ENCODE data around the gene PCNX1.

PCNX1 gene

DNA sequence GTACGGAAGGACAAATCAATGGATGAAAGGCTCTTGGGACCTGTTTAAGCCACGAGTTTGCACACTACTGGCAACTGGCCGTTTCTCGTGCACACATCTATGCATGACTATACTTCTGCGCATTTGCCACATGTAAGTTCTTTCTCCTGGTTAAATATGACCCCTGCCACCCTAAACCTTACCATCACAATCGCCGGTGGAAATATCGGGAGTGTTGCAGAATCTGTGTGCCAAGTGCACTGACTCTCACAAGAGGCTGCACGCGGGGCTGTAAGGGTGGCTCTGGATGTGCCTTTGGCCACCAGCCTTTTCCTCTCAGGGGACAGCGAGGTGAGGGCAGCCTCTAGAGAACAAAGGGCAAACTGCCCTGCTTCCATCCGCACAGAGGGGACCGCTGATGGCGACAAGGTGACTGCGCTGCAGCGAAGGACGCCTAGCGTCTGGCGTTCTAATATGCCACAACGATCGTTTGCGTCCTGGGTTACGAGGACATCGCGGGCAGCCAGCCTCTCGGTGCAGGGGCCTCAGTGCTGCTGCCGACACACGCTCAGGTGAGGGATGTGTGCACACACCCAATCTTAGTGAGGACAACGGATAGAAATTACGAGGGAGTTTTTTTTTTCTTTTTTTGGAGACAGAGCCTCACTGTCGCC lies 232.2 kb downstream of the PCNX1 start:
- Histone ChIP-seq H3K9me3 (ENCODE audit: insufficient read depth, low read depth, low read length) (no peaks in the 10 kb centered on the region), H3K79me2 (ENCODE audit: insufficient read depth, low read length) (peaks cover 6% of the 10 kb centered on the region; the same call in 1 of the 2 replicates), H3F3A (ENCODE audit: low read depth) (peaks cover 10% of the 10 kb centered on the region; the same call in 1 of the 2 replicates), H4K20me1 (ENCODE audit: insufficient read depth, low read length, poor library complexity, severe bottlenecking) (no peaks in the 10 kb centered on the region), H2AFZ (ENCODE audit: low read length) (no peak overlapping the region), H3K9me2 (replicated peaks; ENCODE audit: low read depth, low read length) (no peaks in the 10 kb centered on the region), H3K27me3 (ENCODE audit: insufficient read depth, low read length, poor library complexity, severe bottlenecking) (no peaks in the 10 kb centered on the region), H3K36me3 (ENCODE audit: insufficient read depth, low read length) (no peaks in the 10 kb centered on the region), H3K4me3 (ENCODE audit: low read length, poor library complexity, severe bottlenecking) (no peak overlapping the region), H3K4me1 (ENCODE audit: insufficient read depth, low read length, poor library complexity, severe bottlenecking) (peaks cover 28% of the 10 kb centered on the region), H3K9ac (ENCODE audit: low read depth, low read length, poor library complexity, severe bottlenecking) (no peak overlapping the region), H3K4me2 (ENCODE audit: low read depth, low read length, poor library complexity, severe bottlenecking) (no peak overlapping the region)
- TF ChIP-seq CTCF (conservative IDR thresholded peaks at IDR 0.05; ENCODE audit: low read length) (0 out of 2 replicates have a peak, but pooled peaks have one; percentile 3), EZH2phosphoT487 (IDR thresholded peaks at IDR 0.05; ENCODE audit: borderline replicate concordance) (no peak)

GRCh38 chr14:71140157-71140556 lies 232.9 kb downstream of the PCNX1 start:
- Histone ChIP-seq H3K36me3 (ENCODE audit: insufficient read depth, low read length) (no peaks in the 10 kb centered on the region), H3K9me3 (ENCODE audit: insufficient read depth, low read depth, low read length) (no peaks in the 10 kb centered on the region), H3K4me2 (ENCODE audit: low read depth, low read length, poor library complexity, severe bottlenecking) (no peak overlapping the region), H3K4me3 (ENCODE audit: low read length, poor library complexity, severe bottlenecking) (no peak overlapping the region), H3K27me3 (ENCODE audit: insufficient read depth, low read length, poor library complexity, severe bottlenecking) (no peaks in the 10 kb centered on the region), H4K20me1 (ENCODE audit: insufficient read depth, low read length, poor library complexity, severe bottlenecking) (no peaks in the 10 kb centered on the region), H3K9ac (ENCODE audit: low read depth, low read length, poor library complexity, severe bottlenecking) (no peak overlapping the region), H2AFZ (ENCODE audit: low read length) (no peak overlapping the region), H3K4me1 (ENCODE audit: insufficient read depth, low read length, poor library complexity, severe bottlenecking) (peaks cover 35% of the 10 kb centered on the region), H3F3A (ENCODE audit: low read depth) (peaks cover 10% of the 10 kb centered on the region; the same call in 1 of the 2 replicates), H3K79me2 (ENCODE audit: insufficient read depth, low read length) (peaks cover 13% of the 10 kb centered on the region; the same call in 1 of the 2 replicates), H3K9me2 (replicated peaks; ENCODE audit: low read depth, low read length) (no peaks in the 10 kb centered on the region)
- TF ChIP-seq CTCF (conservative IDR thresholded peaks at IDR 0.05; ENCODE audit: low read length), result no peak
- no peak for TF ChIP-seq EZH2phosphoT487 (IDR thresholded peaks at IDR 0.05; ENCODE audit: borderline replicate concordance)

DNA sequence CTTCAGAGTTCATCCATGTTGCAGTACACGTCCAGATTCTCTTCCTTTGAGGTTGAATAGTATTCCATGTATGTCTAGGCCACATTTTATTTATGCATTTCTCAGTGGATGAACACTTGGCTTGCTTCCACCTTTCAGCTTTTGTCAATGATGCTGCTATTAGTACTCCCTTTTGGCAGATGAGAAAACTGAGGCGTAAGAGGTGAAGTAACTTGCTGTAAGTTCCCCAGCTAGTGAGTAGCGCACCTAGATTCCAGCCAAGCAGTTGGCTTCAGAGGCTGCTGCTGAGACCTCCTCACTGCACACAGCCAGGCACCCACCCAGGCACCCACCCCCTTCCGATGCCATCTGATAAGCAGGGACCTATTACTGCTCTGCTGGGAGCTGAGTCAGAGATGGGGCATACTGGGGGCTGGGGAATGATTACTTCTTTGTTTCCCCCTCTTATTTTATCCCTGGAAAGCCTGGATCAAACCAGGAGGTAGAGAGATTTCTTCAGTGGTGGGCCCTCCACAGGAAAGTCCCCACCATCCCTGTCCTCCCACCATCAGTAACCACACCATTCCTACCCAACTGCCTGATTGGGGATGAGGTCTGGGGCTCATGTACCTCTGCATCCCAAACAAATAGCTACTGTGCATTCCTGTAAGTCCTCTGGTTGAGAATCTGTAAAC lies 234.6 kb downstream of the PCNX1 start:
- H2AFZ ChIP-seq (ENCODE audit: low read length), result no peak overlapping the region
- H3K79me2 ChIP-seq (ENCODE audit: insufficient read depth, low read length), result peaks cover 29% of the 10 kb centered on the region; the same call in 1 of the 2 replicates
- peaks cover 10% of the 10 kb centered on the region; the same call in 1 of the 2 replicates for H3F3A ChIP-seq (ENCODE audit: low read depth)
- H3K4me3 ChIP-seq (ENCODE audit: low read length, poor library complexity, severe bottlenecking), result peak overlapping the region; percentile 61
- H3K9me2 ChIP-seq (replicated peaks; ENCODE audit: low read depth, low read length), result no peaks in the 10 kb centered on the region
- H4K20me1 ChIP-seq (ENCODE audit: insufficient read depth, low read length, poor library complexity, severe bottlenecking), result no peaks in the 10 kb centered on the region
- H3K9ac ChIP-seq (ENCODE audit: low read depth, low read length, poor library complexity, severe bottlenecking), result peak overlapping the region; percentile 62
- no peaks in the 10 kb centered on the region for H3K36me3 ChIP-seq (ENCODE audit: insufficient read depth, low read length)
- TF ChIP-seq CTCF (conservative IDR thresholded peaks at IDR 0.05; ENCODE audit: low read length), result no peak
- TF ChIP-seq EZH2phosphoT487 (IDR thresholded peaks at IDR 0.05; ENCODE audit: borderline replicate concordance), result no peak
- H3K4me1 ChIP-seq (ENCODE audit: insufficient read depth, low read length, poor library complexity, severe bottlenecking), result peaks cover 38% of the 10 kb centered on the region
- H3K4me2 ChIP-seq (ENCODE audit: low read depth, low read length, poor library complexity, severe bottlenecking), result peak overlapping the region; percentile 81
- H3K27me3 ChIP-seq (ENCODE audit: insufficient read depth, low read length, poor library complexity, severe bottlenecking), result no peaks in the 10 kb centered on the region
- H3K9me3 ChIP-seq (ENCODE audit: insufficient read depth, low read depth, low read length), result no peaks in the 10 kb centered on the region

Measured in Loucy (cell line).